CD4-positive, alpha-beta memory T cell (primary cell): Measurements from ENCODE around the gene RBM39. TPM values are rescaled to one million over a fixed set of nuclear protein-coding genes. Genes with fewer than 3 reads are reported as not detected.
"Not testable (repeated sequence)": the region's sequence is repeated elsewhere in the genome, so short reads cannot be mapped to it uniquely, and the experiment has no call there.

ENCODE experiments used
- CTCF ChIA-PET: fragments of 350-600 bp; sonication (Branson Sonifier 250); formaldehyde crosslinking; loops from one replicate; lab custom pipeline; 2021; ENCODE audit warnings: inconsistent platforms; ENCODE audit not compliant: partially characterized antibody; lab: Charles Lee
- POLR2A ChIA-PET: fragments of 350-600 bp; sonication (Branson Sonifier 250); formaldehyde crosslinking; loops from one replicate; lab custom pipeline; 2021; ENCODE audit not compliant: partially characterized antibody; lab: Charles Lee
- DNase-seq, 5 donors: peaks; one replicate each; pipeline versions ENCODE4 v3.0.0 to v3.0.0-alpha.2; 2020 to 2022; ENCODE audit warnings: mixed read lengths in 1 of 5
- H3K27ac ChIP-seq: one replicate; pipeline ENCODE4 v1.7.0; 2013; ENCODE audit warnings: low read depth, low read length
- H3K27me3 ChIP-seq: 2 replicates; pipeline ENCODE4 v1.7.0; 2013; ENCODE audit warnings: mild to moderate bottlenecking, low read length, moderate library complexity; ENCODE audit not compliant: insufficient read depth
- H3K36me3 ChIP-seq: 2 replicates; pipeline ENCODE4 v1.7.0; 2013; ENCODE audit warnings: mild to moderate bottlenecking, low read length, moderate library complexity; ENCODE audit not compliant: insufficient read depth
- H3K4me1 ChIP-seq: 2 replicates; pipeline ENCODE4 v1.7.0; 2013; ENCODE audit warnings: mild to moderate bottlenecking, low read length, moderate library complexity; ENCODE audit not compliant: insufficient read depth
- H3K4me3 ChIP-seq, 2 donors: one replicate each; pipeline ENCODE4 v1.7.0; 2013; ENCODE audit warnings: low read length in 2 of 2, mild to moderate bottlenecking in 1 of 2
- H3K9me3 ChIP-seq, 2 donors: one replicate each; pipeline ENCODE4 v1.7.0; 2013; ENCODE audit warnings: low read length in 2 of 2, control low read depth in 1 of 2; ENCODE audit not compliant: control insufficient read depth in 1 of 2
- H3K27ac Mint-ChIP-seq, 7 donors: one replicate each; pipeline ENCODE4 v1.8.0; 2020 to 2021; ENCODE audit warnings: mixed read lengths in 7 of 7, mild to moderate bottlenecking in 6 of 7, inconsistent platforms in 3 of 7, moderate library complexity in 3 of 7
- H3K27me3 Mint-ChIP-seq, 2 donors: one replicate each; pipeline ENCODE4 v1.8.0; 2020 to 2021; ENCODE audit warnings: mixed read lengths in 2 of 2
- H3K36me3 Mint-ChIP-seq, 2 donors: one replicate each; pipeline ENCODE4 v1.8.0; 2020 to 2021; ENCODE audit warnings: mixed read lengths in 2 of 2, inconsistent platforms in 1 of 2, mild to moderate bottlenecking in 1 of 2
- H3K4me1 Mint-ChIP-seq, 4 donors: one replicate each; pipeline ENCODE4 v1.8.0; 2020 to 2021; ENCODE audit warnings: mixed read lengths in 4 of 4, mild to moderate bottlenecking in 1 of 4
- H3K4me3 Mint-ChIP-seq, 8 donors: one replicate each; pipeline ENCODE4 v1.8.0; 2020 to 2021; ENCODE audit warnings: mixed read lengths in 8 of 8, mild to moderate bottlenecking in 7 of 8, moderate library complexity in 6 of 8, inconsistent platforms in 3 of 8
- H3K9me3 Mint-ChIP-seq, 8 donors: one replicate each; pipeline ENCODE4 v1.8.0; 2020 to 2021; ENCODE audit warnings: mixed read lengths in 8 of 8, mild to moderate bottlenecking in 5 of 8, inconsistent platforms in 3 of 8, moderate library complexity in 1 of 8
- intact Hi-C: fragments of 100-400 bp; cut with micrococcal nuclease; formaldehyde crosslinking; loops from one replicate; pipeline ENCODE4 v1.15.1; 2023
- polyA plus RNA-seq, 2 donors: library from polyadenylated mRNA; unstranded; fragments of 300-500 nt; fragmentation: Illumina TruSeq; gene quantifications; one replicate each; pipeline ENCODE4 v1.2.3, GENCODE V29; 2021
- total RNA-seq, 2 experiments: library from RNA; stranded (reverse); gene quantifications; one replicate each; pipeline ENCODE4 v1.2.3, GENCODE V29; 2021

RBM39 gene
- total and polyA plus RNA-seq, 4 experiments from 2014 or later: 76.7 to 665 (median 392) TPM

DNA sequence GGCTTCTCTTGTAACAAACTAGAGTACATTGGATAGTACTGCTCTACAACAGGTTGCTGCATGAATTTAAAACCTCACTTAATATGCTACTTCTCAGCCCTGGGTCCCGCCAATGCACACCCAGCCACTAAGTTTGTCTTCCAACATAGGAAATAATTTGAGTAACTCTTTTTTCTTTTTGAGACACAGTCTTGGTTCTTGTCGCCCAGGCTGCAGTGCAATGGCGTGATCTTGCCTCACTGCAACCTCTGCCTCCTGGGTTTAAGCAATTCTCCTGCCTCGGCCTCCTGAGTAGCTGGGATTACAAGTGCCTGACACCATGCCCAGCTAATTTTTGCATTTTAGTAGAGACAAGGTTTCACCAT lies 18.8 kb downstream of the RBM39 start:
- H3K27me3 ChIP-seq, H3K9me3 ChIP-seq, H3K27me3 Mint-ChIP-seq, DNase-seq, H3K4me3 ChIP-seq, H3K27ac ChIP-seq, CTCF ChIA-PET, H3K9me3 Mint-ChIP-seq: not testable (repeated sequence)
- Histone ChIP-seq H3K4me1 (peaks cover 48% of the 10 kb centered on the region), H3K36me3 (peaks cover 88% of the 10 kb centered on the region)
- Mint-ChIP-seq H3K4me1 (peaks cover 21 to 61% (median 39%) of the 10 kb centered on the region in 4 donors), H3K27ac (peak overlapping the region in 5 of 7 donors; percentile 17 to 81 (median 43)), H3K36me3 (peaks cover 56 to 77% of the 10 kb centered on the region in 2 donors), H3K4me3 (peak overlapping the region in 1 of 8 donors; percentile 43)
- POLR2A ChIA-PET: interaction anchor here (0.9 to 2.5 kb wide), 2 partner anchors 10 to 19 kb away, joined by 3 to 10 read pairs; partner anchors contain the start of gene RBM39
- intact Hi-C loops: loop anchor here (10.0 kb wide), 1 partner anchor 52 kb away; the partner anchor contains the start of gene PHF20

- peaks cover 61 to 76% of the 10 kb centered on the region in 2 donors for H3K36me3 Mint-ChIP-seq
- no peaks in the 10 kb centered on the region for H3K9me3 Mint-ChIP-seq
- ChIA-PET POLR2A (interaction anchor here (0.5 to 3.4 kb wide), 5 partner anchors 13 to 62 kb away, joined by 3 to 15 read pairs (median 4); partner anchors contain the start of gene RBM39), CTCF (no interaction called here)
- peak overlapping the region in 5 of 7 donors; percentile 21 to 77 (median 67) for H3K27ac Mint-ChIP-seq
- H3K27me3 ChIP-seq: no peaks in the 10 kb centered on the region
- peaks cover 23 to 67% (median 42%) of the 10 kb centered on the region in 4 donors for H3K4me1 Mint-ChIP-seq
- no peaks in the 10 kb centered on the region for H3K9me3 ChIP-seq
- H3K4me3 ChIP-seq: no peak overlapping the region
- H3K27ac ChIP-seq: no peak overlapping the region
- H3K4me3 Mint-ChIP-seq: peak overlapping the region in 2 of 8 donors; percentile 32 to 42
- peaks cover 95% of the 10 kb centered on the region for H3K36me3 ChIP-seq
- no peaks in the 10 kb centered on the region for H3K27me3 Mint-ChIP-seq
- intact Hi-C loops: loop anchor here (10.0 kb wide), 1 partner anchor 53 kb away; the partner anchor contains the start of gene PHF20
- DNase-seq: no peak
- H3K4me1 ChIP-seq: peaks cover 48% of the 10 kb centered on the region
Observed at GRCh38 chr20:35721621-35722020, 20.4 kb downstream of the RBM39 start.

GRCh38 chr20:35721219-35721618 lies 20.8 kb downstream of the RBM39 start:
- Mint-ChIP-seq H3K36me3 (peaks cover 60 to 76% of the 10 kb centered on the region in 2 donors), H3K27me3 (no peaks in the 10 kb centered on the region), H3K4me1 (peaks cover 22 to 63% (median 45%) of the 10 kb centered on the region in 4 donors), H3K9me3 (no peaks in the 10 kb centered on the region), H3K27ac (peak overlapping the region in 2 of 7 donors; percentile 67 to 77), H3K4me3 (peak overlapping the region in 1 of 8 donors; percentile 32)
- no peaks in the 10 kb centered on the region for H3K9me3 ChIP-seq
- peaks cover 95% of the 10 kb centered on the region for H3K36me3 ChIP-seq
- POLR2A ChIA-PET: interaction anchor here (0.6 to 3.4 kb wide), 7 partner anchors 14 to 78 kb away, joined by 3 to 15 read pairs (median 4); partner anchors contain the start of genes NFS1, RBM39 and ROMO1
- CTCF ChIA-PET: no interaction called here
- no peak for DNase-seq
- no peak overlapping the region for H3K27ac ChIP-seq
- intact Hi-C loops: loop anchor here (10.0 kb wide), 1 partner anchor 54 kb away; the partner anchor contains the start of gene PHF20
- H3K4me3 ChIP-seq: no peak overlapping the region
- H3K4me1 ChIP-seq: peaks cover 51% of the 10 kb centered on the region
- H3K27me3 ChIP-seq: no peaks in the 10 kb centered on the region

GRCh38 chr20:35720165-35721123 lies 21.6 kb downstream of the RBM39 start:
- Histone ChIP-seq H3K36me3 (peaks cover 93% of the 10 kb centered on the region), H3K4me3 (no peak overlapping the region), H3K27me3 (no peaks in the 10 kb centered on the region), H3K9me3 (no peaks in the 10 kb centered on the region), H3K4me1 (peaks cover 57% of the 10 kb centered on the region), H3K27ac (no peak overlapping the region)
- Mint-ChIP-seq H3K27ac (peak overlapping the region in 4 of 7 donors; percentile 58 to 78 (median 64)), H3K9me3 (no peaks in the 10 kb centered on the region), H3K4me3 (peak overlapping the region in 5 of 8 donors; percentile 8 to 39 (median 29)), H3K27me3 (no peaks in the 10 kb centered on the region), H3K4me1 (peaks cover 26 to 65% (median 49%) of the 10 kb centered on the region in 4 donors), H3K36me3 (peaks cover 64 to 75% of the 10 kb centered on the region in 2 donors)
- ChIA-PET POLR2A (interaction anchor here (0.6 to 3.4 kb wide), 8 partner anchors 11 to 79 kb away, joined by 3 to 15 read pairs (median 4); partner anchors contain the start of genes NFS1, RBM39 and ROMO1), CTCF (interaction anchor here (0.9 to 1.8 kb wide), 3 partner anchors 10 to 165 kb away, joined by 3 to 4 read pairs (median 3); no protein-coding TSS in a partner anchor)
- intact Hi-C loops: loop anchor here (10.0 kb wide), 1 partner anchor 54 kb away; the partner anchor contains the start of gene PHF20
- no peak for DNase-seq

- peaks cover 60 to 76% of the 10 kb centered on the region in 2 donors for H3K36me3 Mint-ChIP-seq
- peaks cover 94% of the 10 kb centered on the region for H3K36me3 ChIP-seq
- H3K4me1 Mint-ChIP-seq: peaks cover 28 to 62% (median 47%) of the 10 kb centered on the region in 4 donors
- H3K27me3 ChIP-seq: no peaks in the 10 kb centered on the region
- no peaks in the 10 kb centered on the region for H3K9me3 Mint-ChIP-seq
- ChIA-PET CTCF (interaction anchor here (0.9 to 1.8 kb wide), 3 partner anchors 9 to 166 kb away, joined by 3 to 4 read pairs (median 3); no protein-coding TSS in a partner anchor), POLR2A (interaction anchor here (0.9 to 3.4 kb wide), 6 partner anchors 10 to 49 kb away, joined by 3 to 15 read pairs (median 6); partner anchors contain the start of genes NFS1, RBM39 and ROMO1)
- H3K4me3 ChIP-seq: no peak overlapping the region
- H3K27ac ChIP-seq: no peak overlapping the region
- intact Hi-C loops: loop anchor here (10.0 kb wide), 1 partner anchor 55 kb away; the partner anchor contains the start of gene PHF20
- peaks cover 64% of the 10 kb centered on the region for H3K4me1 ChIP-seq
- no peak overlapping the region for H3K4me3 Mint-ChIP-seq
- H3K27me3 Mint-ChIP-seq: no peaks in the 10 kb centered on the region
- DNase-seq: no peak
- peak overlapping the region in 1 of 7 donors; percentile 73 for H3K27ac Mint-ChIP-seq
- no peaks in the 10 kb centered on the region for H3K9me3 ChIP-seq
Observed at GRCh38 chr20:35719717-35720116, 22.3 kb downstream of the RBM39 start.

GRCh38 chr20:35718972-35719635 lies 23.0 kb downstream of the RBM39 start:
- Mint-ChIP-seq H3K27ac (peak overlapping the region in 5 of 7 donors; percentile 24 to 73 (median 46)), H3K4me3 (peak overlapping the region in 1 of 8 donors; percentile 17), H3K36me3 (peaks cover 60 to 74% of the 10 kb centered on the region in 2 donors), H3K9me3 (no peaks in the 10 kb centered on the region), H3K27me3 (no peaks in the 10 kb centered on the region), H3K4me1 (peaks cover 31 to 64% (median 46%) of the 10 kb centered on the region in 4 donors)
- no peak for DNase-seq
- POLR2A ChIA-PET: interaction anchor here (0.9 to 3.4 kb wide), 7 partner anchors 9 to 49 kb away, joined by 3 to 15 read pairs (median 5); partner anchors contain the start of genes NFS1, RBM39 and ROMO1
- no peaks in the 10 kb centered on the region for H3K27me3 ChIP-seq
- no peaks in the 10 kb centered on the region for H3K9me3 ChIP-seq
- H3K36me3 ChIP-seq: peaks cover 93% of the 10 kb centered on the region
- CTCF ChIA-PET: interaction anchor here (0.9 to 1.8 kb wide), 4 partner anchors 9 to 166 kb away, joined by 3 to 6 read pairs (median 4); no protein-coding TSS in a partner anchor
- no peak overlapping the region for H3K27ac ChIP-seq
- intact Hi-C loops: no loop called here
- H3K4me3 ChIP-seq: no peak overlapping the region
- peaks cover 64% of the 10 kb centered on the region for H3K4me1 ChIP-seq
